Keratinocyte (primary cell): ENCODE data around the gene PHOX2B. TPM values are rescaled to one million over a fixed set of nuclear protein-coding genes. Genes with fewer than 3 reads are reported as not detected.

Experiments used
- DNase-seq: peaks from one replicate; pipeline ENCODE4 v3.0.0-alpha.2; 2011; ENCODE audit warnings: low read depth, missing footprints, low spot score
- FAIRE-seq: peaks from 2 replicates; lab custom pipeline; 2011; peaks lifted over from hg19 to GRCh38; lab: Jason Lieb, UNC
- H2AFZ ChIP-seq: 2 replicates; pipeline ENCODE4 v1.6.0; 2012; ENCODE audit warnings: low read length, control low read depth, inconsistent platforms; ENCODE audit not compliant: control insufficient read depth
- H3K27ac ChIP-seq: 2 replicates; pipeline ENCODE4 v1.5.1; 2011; ENCODE audit warnings: low read length; ENCODE audit not compliant: control insufficient read depth, insufficient read depth
- H3K27me3 ChIP-seq: 3 replicates; pipeline ENCODE4 v1.6.0; 2011; ENCODE audit warnings: low read length; ENCODE audit not compliant: control insufficient read depth, insufficient read depth; ENCODE audit errors: extremely low read depth
- H3K36me3 ChIP-seq, 2 experiments: 2 replicates in 1 of 2; 3 replicates in 1 of 2; pipeline ENCODE4 v1.5.1; 2011; ENCODE audit warnings: low read length in 2 of 2, mild to moderate bottlenecking in 1 of 2; ENCODE audit not compliant: control insufficient read depth in 2 of 2, insufficient read depth in 2 of 2; ENCODE audit errors: extremely low read depth in 1 of 2
- H3K4me1 ChIP-seq: 3 replicates; pipeline ENCODE4 v1.5.1; 2011; ENCODE audit warnings: low read length; ENCODE audit not compliant: control insufficient read depth, insufficient read depth; ENCODE audit errors: extremely low read depth
- H3K4me2 ChIP-seq: 3 replicates; pipeline ENCODE4 v1.6.0; 2011; ENCODE audit warnings: low read depth, low read length; ENCODE audit not compliant: control insufficient read depth, insufficient read depth; ENCODE audit errors: extremely low read depth
- H3K4me3 ChIP-seq, 3 experiments: fragments of 200-600 bp in 1 of 3; sonication (generic) in 1 of 3; 2 replicates in 2 of 3; 3 replicates in 1 of 3; pipeline ENCODE4 v1.5.1; 2011 to 2016; ENCODE audit warnings: low read length in 3 of 3, mild to moderate bottlenecking in 3 of 3, control low read depth in 2 of 3, inconsistent platforms in 1 of 3, low read depth in 1 of 3, mixed read lengths in 1 of 3, mixed run types in 1 of 3, moderate library complexity in 1 of 3; ENCODE audit not compliant: control insufficient read depth in 2 of 3, insufficient read depth in 2 of 3; ENCODE audit errors: extremely low read depth in 1 of 3
- H3K79me2 ChIP-seq: 2 replicates; pipeline ENCODE4 v1.6.0; 2012; ENCODE audit warnings: low read length; ENCODE audit not compliant: control insufficient read depth, insufficient read depth
- H3K9ac ChIP-seq: 3 replicates; pipeline ENCODE4 v1.6.0; 2011; ENCODE audit warnings: low read length; ENCODE audit not compliant: control insufficient read depth, insufficient read depth; ENCODE audit errors: extremely low read depth
- H3K9me1 ChIP-seq: 3 replicates; pipeline ENCODE4 v1.6.0; 2011; ENCODE audit warnings: low read length; ENCODE audit not compliant: control insufficient read depth, insufficient read depth; ENCODE audit errors: extremely low read depth
- H3K9me3 ChIP-seq: 2 replicates; pipeline ENCODE4 v1.5.1; 2012; ENCODE audit warnings: low read depth, low read length; ENCODE audit not compliant: control insufficient read depth
- H4K20me1 ChIP-seq: 3 replicates; pipeline ENCODE4 v1.6.0; 2011; ENCODE audit warnings: low read length; ENCODE audit not compliant: control insufficient read depth, insufficient read depth; ENCODE audit errors: extremely low read depth
- CTCF ChIP-seq, 3 experiments: IDR thresholded peaks in 1 of 3; conservative IDR thresholded peaks in 1 of 3; optimal IDR thresholded peaks in 1 of 3; 2 replicates in 2 of 3; 3 replicates in 1 of 3; pipeline versions ENCODE3 to v1.5.1; 2011; ENCODE audit warnings: low read length in 3 of 3, mild to moderate bottlenecking in 3 of 3, moderate library complexity in 2 of 3, control low read depth in 1 of 3, inconsistent platforms in 1 of 3; ENCODE audit not compliant: insufficient read depth in 2 of 3; ENCODE audit errors: extremely low read depth in 1 of 3
- EZH2 ChIP-seq: IDR thresholded peaks from one replicate; pipeline ENCODE4 v1.6.1; 2012; ENCODE audit warnings: inconsistent platforms, mild to moderate bottlenecking, low read length, moderate library complexity
- dilution Hi-C: fragments of 300-500 bp; cut with MboI; formaldehyde crosslinking; loops from one replicate; pipeline ENCODE4 v1.7.0; 2020; ENCODE audit warnings: low sequenced_read_pairs; ENCODE audit not compliant: extremely low pct_ligation_motif_present
- polyA plus RNA-seq, 5 experiments: library from polyadenylated mRNA; depleted of rRNA in 3 of 5; stranded (reverse) in 3 of 5; stranded (forward) in 1 of 5; unstranded in 1 of 5; fragments of >200 nt; gene quantifications; 1 replicate in 1 of 5; 2 replicates in 3 of 5; 3 replicates in 1 of 5; pipeline versions ENCODE4 v1.2.1 to v1.2.3, GENCODE V29; 2011 to 2012; ENCODE audit warnings: missing spikeins in 2 of 5, low read depth in 1 of 5, low replicate concordance in 1 of 5

PHOX2B gene
- polyA plus RNA-seq, 1 donor (not counting 4 experiments of a cell fraction or from before 2014, with no cell fraction given): not detected

GRCh38 chr4:41701983-41702382 is 46.5 kb downstream of the PHOX2B start:
- Histone ChIP-seq H3K9me3 (no peaks in the 10 kb centered on the region), H3K79me2 (no peaks in the 10 kb centered on the region), H3K9me1 (no peaks in the 10 kb centered on the region), H3K4me2 (no peak overlapping the region), H3K9ac (no peak overlapping the region), H4K20me1 (no peaks in the 10 kb centered on the region), H3K36me3 (no peaks in the 10 kb centered on the region), H3K4me3 (no peak overlapping the region), H2AFZ (no peak overlapping the region), H3K27ac (no peak overlapping the region), H3K4me1 (no peaks in the 10 kb centered on the region), H3K27me3 (peaks cover 2% of the 10 kb centered on the region)
- DNase-seq (no peak), FAIRE-seq (no peak)
- TF ChIP-seq CTCF (optimal IDR thresholded peaks at IDR 0.05 in 1 of 3, IDR thresholded peaks at IDR 0.05 in 1 of 3, conservative IDR thresholded peaks at IDR 0.05 in 1 of 3; ENCODE audit: extremely low read depth in 1 of 3, insufficient read depth in 2 of 3, low read length in 3 of 3): no peak
- no peak for TF ChIP-seq EZH2
- dilution Hi-C loops: no loop called here

GRCh38 chr4:41696763-41697162 is 51.8 kb downstream of the PHOX2B start:
- Histone ChIP-seq H3K36me3 (no peaks in the 10 kb centered on the region), H2AFZ (no peak overlapping the region), H3K9me1 (no peaks in the 10 kb centered on the region), H3K27ac (no peak overlapping the region), H3K4me3 (no peak overlapping the region), H3K9me3 (no peaks in the 10 kb centered on the region), H3K27me3 (peaks cover 6% of the 10 kb centered on the region), H3K9ac (no peak overlapping the region), H3K79me2 (no peaks in the 10 kb centered on the region), H3K4me1 (no peaks in the 10 kb centered on the region), H3K4me2 (no peak overlapping the region), H4K20me1 (no peaks in the 10 kb centered on the region)
- dilution Hi-C loops: no loop called here
- DNase-seq (no peak), FAIRE-seq (no peak)
- no peak for TF ChIP-seq EZH2
- TF ChIP-seq CTCF (optimal IDR thresholded peaks at IDR 0.05 in 1 of 3, IDR thresholded peaks at IDR 0.05 in 1 of 3, conservative IDR thresholded peaks at IDR 0.05 in 1 of 3; ENCODE audit: extremely low read depth in 1 of 3, insufficient read depth in 2 of 3, low read length in 3 of 3): no peak
